Measurements from ENCODE around the gene DLG1.

DNA sequence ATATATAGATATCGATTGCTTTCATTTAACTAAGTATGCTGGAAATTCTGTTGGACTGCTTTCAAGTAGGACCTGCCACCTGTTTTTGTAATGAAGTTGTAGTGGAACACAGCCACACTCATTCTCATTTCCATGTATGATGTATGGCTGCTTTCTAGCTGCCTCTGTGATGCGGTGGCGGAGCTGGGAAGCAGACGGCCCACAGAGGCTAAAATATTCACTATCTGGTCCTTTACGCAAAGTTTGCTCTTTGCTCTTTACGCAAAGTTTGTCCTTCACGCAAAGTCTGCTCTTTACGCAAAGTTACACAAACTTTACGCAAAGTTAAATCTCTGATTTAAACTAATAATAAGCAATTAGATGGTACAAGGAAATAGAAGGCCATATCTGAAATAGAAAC is 91.5 kb downstream of the DLG1 start:
- TF ChIP-seq, protein P1, sequence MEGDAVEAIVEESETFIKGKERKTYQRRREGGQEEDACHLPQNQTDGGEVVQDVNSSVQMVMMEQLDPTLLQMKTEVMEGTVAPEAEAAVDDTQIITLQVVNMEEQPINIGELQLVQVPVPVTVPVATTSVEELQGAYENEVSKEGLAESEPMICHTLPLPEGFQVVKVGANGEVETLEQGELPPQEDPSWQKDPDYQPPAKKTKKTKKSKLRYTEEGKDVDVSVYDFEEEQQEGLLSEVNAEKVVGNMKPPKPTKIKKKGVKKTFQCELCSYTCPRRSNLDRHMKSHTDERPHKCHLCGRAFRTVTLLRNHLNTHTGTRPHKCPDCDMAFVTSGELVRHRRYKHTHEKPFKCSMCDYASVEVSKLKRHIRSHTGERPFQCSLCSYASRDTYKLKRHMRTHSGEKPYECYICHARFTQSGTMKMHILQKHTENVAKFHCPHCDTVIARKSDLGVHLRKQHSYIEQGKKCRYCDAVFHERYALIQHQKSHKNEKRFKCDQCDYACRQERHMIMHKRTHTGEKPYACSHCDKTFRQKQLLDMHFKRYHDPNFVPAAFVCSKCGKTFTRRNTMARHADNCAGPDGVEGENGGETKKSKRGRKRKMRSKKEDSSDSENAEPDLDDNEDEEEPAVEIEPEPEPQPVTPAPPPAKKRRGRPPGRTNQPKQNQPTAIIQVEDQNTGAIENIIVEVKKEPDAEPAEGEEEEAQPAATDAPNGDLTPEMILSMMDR (IDR thresholded peaks at IDR 0.05): no peak
- TF ChIP-seq POLR2A (IDR thresholded peaks at IDR 0.05): no peak
- no peak for TF ChIP-seq POLR2AphosphoS5 (IDR thresholded peaks at IDR 0.05)
